Left lung (tissue), 10 donors: ENCODE measurements around the gene KRTAP19-4. TPM values are rescaled to one million over a fixed set of nuclear protein-coding genes. Genes with fewer than 3 reads are reported as not detected.

ENCODE experiments used
- ATAC-seq: fragments of 200-7000 bp; cut with Tn5 transposase; one replicate; pipeline ENCODE4 v1.9.1; 2020; ENCODE audit warnings: moderate library complexity
- DNase-seq, 4 donors: peaks; one replicate each; pipeline ENCODE4 v3.0.0-alpha.2; 2013 to 2020
- H3K27ac ChIP-seq, 2 donors: fragments of 200-600 bp; sonication (generic) in 1 of 2; one replicate each; pipeline versions ENCODE4 v1.5.0 to v1.8.0; 2020 to 2021
- H3K27me3 ChIP-seq, 2 donors: fragments of 200-600 bp; sonication (generic) in 1 of 2; one replicate each; pipeline versions ENCODE4 v1.5.0 to v1.8.0; 2020 to 2021
- H3K36me3 ChIP-seq, 2 donors: fragments of 200-600 bp; sonication (generic) in 1 of 2; one replicate each; pipeline versions ENCODE4 v1.5.0 to v1.8.0; 2020 to 2021
- H3K4me1 ChIP-seq, 2 donors: fragments of 200-600 bp; one replicate each; pipeline ENCODE4 v1.8.0; 2021
- H3K4me3 ChIP-seq, 2 donors: fragments of 200-600 bp; sonication (generic) in 1 of 2; one replicate each; pipeline versions ENCODE4 v1.5.0 to v1.8.0; 2020 to 2021; ENCODE audit warnings: mild to moderate bottlenecking in 1 of 2
- H3K9me3 ChIP-seq, 2 donors: fragments of 200-600 bp; sonication (generic) in 1 of 2; one replicate each; pipeline versions ENCODE4 v1.5.0 to v1.8.0; 2020 to 2021
- intact Hi-C, 2 donors: fragments of 100-400 bp; cut with DNase I; formaldehyde crosslinking; loops; one replicate each; pipeline versions ENCODE4 v1.11.2 to v1.14.2; 2022
- polyA plus RNA-seq, 6 donors: library from polyadenylated mRNA; unstranded; fragments of 120-200 nt; gene quantifications; one replicate each; pipeline ENCODE4 v1.2.1, GENCODE V29; 2013; ENCODE audit not compliant: insufficient read length in 6 of 6
- total RNA-seq, 2 donors: library from RNA; stranded (reverse); fragmentation: NEBNext Ultra II Directional; extraction: Animal tissue kit (Norgen Biotek cat#: 25700); gene quantifications; one replicate each; pipeline ENCODE4 v1.2.1, GENCODE V29; 2021
- TF ChIP-seq, protein P1 (sequence below), 2 donors: fragments of 200-600 bp; sonication (generic) in 1 of 2; IDR thresholded peaks; one replicate each; pipeline versions ENCODE4 v1.5.0 to v1.8.0; 2021; ENCODE audit warnings: antibody characterized with exemption in 2 of 2
- donor health status: DM: no; HTN: yes; CAD: no.
- donor health status: DM: no; HTN: no; CAD: no.

The KRTAP19-4 gene
- total and polyA plus RNA-seq, 8 donors, result not detected

DNA sequence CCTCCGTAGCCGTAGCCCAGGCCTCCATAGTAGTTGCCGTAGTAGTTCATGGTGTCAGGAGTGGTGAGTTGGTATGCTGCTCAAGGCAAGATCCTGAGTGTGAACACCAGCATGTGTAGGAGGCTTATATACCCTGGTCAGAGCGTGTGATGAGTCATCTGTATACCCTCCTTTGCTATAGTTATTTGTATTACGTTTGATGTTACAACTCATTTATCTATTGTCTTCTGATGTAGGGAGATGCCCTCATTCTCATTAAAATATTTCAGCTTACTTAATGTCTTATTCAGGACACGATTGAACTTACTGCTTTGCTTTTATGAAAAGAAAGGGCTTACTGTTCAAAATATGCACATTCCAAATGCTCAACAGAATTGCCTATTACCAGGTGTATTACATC is 5.1 kb upstream of the KRTAP19-4 start, which contains the start of gene KRTAP19-5:
Gene KRTAP19-5, minus strand, starts transcription at position 101 of the 400 bp plus-strand sequence. Its CDS starts 51 bp downstream, at position 50.
- TF ChIP-seq, protein P1, sequence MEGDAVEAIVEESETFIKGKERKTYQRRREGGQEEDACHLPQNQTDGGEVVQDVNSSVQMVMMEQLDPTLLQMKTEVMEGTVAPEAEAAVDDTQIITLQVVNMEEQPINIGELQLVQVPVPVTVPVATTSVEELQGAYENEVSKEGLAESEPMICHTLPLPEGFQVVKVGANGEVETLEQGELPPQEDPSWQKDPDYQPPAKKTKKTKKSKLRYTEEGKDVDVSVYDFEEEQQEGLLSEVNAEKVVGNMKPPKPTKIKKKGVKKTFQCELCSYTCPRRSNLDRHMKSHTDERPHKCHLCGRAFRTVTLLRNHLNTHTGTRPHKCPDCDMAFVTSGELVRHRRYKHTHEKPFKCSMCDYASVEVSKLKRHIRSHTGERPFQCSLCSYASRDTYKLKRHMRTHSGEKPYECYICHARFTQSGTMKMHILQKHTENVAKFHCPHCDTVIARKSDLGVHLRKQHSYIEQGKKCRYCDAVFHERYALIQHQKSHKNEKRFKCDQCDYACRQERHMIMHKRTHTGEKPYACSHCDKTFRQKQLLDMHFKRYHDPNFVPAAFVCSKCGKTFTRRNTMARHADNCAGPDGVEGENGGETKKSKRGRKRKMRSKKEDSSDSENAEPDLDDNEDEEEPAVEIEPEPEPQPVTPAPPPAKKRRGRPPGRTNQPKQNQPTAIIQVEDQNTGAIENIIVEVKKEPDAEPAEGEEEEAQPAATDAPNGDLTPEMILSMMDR (IDR thresholded peaks at IDR 0.05), result no peak
- H3K4me1 ChIP-seq, result no peaks in the 10 kb centered on the region
- H3K27me3 ChIP-seq, result no peaks in the 10 kb centered on the region
- no peaks in the 10 kb centered on the region for H3K36me3 ChIP-seq
- H3K27ac ChIP-seq, result no peak within 1 kb of the TSS
- H3K4me3 ChIP-seq, result no peak within 1 kb of the TSS
- DNase-seq (no peak), ATAC-seq (no peak)
- H3K9me3 ChIP-seq, result no peaks in the 10 kb centered on the region
- intact Hi-C loops, result no loop called here

DNA sequence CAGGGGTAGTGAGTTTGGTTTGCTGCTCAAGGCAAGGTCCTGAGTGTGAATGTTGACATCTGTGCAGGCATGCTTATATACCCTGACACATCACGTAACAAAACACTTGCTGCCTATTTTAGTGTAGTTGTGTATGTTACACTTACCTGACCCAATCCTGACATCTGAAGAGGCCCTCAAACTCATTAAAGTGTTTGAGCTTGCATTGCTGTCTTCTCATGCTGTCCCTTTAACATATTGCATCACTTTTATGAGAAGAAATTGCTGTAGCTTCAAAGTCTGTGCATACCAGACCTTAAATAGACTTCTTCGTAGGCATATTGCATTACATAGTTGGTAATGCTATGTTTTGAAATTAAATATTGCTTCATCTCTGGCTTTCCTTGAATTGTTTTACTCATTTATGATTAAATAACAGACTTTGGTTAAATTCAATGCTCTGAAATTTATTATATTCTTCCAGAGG is 5.0 kb downstream of the KRTAP19-4 start, which contains the start of gene KRTAP19-3:
Gene KRTAP19-3, minus strand, starts transcription at position 51 of the 466 bp plus-strand sequence. CDS start 56 bp downstream, outside the sequence.
- no peak for DNase-seq
- Histone ChIP-seq H3K4me1 (no peaks in the 10 kb centered on the region), H3K27me3 (no peaks in the 10 kb centered on the region), H3K4me3 (no peak within 1 kb of the TSS), H3K27ac (no peak within 1 kb of the TSS), H3K9me3 (peaks cover 0 to 16% of the 10 kb centered on the region in 2 donors), H3K36me3 (no peaks in the 10 kb centered on the region)
- TF ChIP-seq, protein P1 (IDR thresholded peaks at IDR 0.05), result no peak
- ATAC-seq, result no peak
- intact Hi-C loops, result no loop called here

DNA sequence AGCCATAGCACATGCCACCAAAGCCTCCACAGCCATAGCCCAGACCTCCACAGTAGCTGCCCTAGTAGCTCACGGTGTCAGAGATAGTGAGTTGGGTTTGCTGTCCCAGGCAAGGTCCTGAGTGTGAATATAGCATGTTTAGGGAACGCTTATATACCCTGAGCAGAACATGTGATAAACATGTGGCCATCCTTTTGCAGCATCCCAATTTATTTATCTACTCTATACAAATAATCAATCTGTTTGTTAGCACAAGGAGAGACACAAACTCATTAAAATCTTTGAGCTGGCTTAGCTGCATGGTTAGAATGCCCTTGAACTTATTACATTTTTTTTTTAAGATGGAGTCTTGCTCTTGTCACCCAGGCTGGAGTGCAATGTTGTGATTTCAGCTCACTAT is 9.6 kb downstream of the KRTAP19-4 start, which contains the start of gene KRTAP19-2:
Gene KRTAP19-2, minus strand, starts transcription at position 101 of the 400 bp plus-strand sequence. Its CDS starts 88 bp downstream, at position 13.
- peaks cover 0 to 15% of the 10 kb centered on the region in 2 donors for H3K9me3 ChIP-seq
- DNase-seq (no peak), ATAC-seq (no peak)
- no peaks in the 10 kb centered on the region for H3K27me3 ChIP-seq
- no peak within 1 kb of the TSS for H3K4me3 ChIP-seq
- no peak within 1 kb of the TSS for H3K27ac ChIP-seq
- no peaks in the 10 kb centered on the region for H3K4me1 ChIP-seq
- H3K36me3 ChIP-seq, result no peaks in the 10 kb centered on the region
- intact Hi-C loops, result no loop called here
- TF ChIP-seq, protein P1 (IDR thresholded peaks at IDR 0.05), result no peak

DNA sequence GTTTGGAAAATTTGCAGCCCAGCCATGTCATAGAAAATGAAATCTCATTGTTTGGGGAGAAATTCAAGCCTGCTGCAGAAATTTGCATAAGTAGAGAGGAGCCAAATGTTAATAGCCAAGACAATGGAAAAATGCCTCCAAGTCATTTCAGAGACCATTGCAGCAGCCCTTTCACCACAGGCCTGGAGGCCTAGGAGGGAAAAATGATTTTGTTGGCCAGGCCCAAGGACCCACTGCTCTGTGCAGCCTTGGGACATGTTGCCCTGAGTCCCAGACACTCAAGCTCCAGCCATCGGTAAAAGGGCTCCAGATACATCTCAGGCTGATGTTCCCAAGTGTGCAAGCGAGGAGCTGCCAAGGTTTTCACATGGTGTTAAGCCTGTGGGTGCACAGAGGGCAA is 10.8 kb downstream of the KRTAP19-4 start:
- no peak overlapping the region for H3K4me3 ChIP-seq
- H3K27me3 ChIP-seq, result no peaks in the 10 kb centered on the region
- TF ChIP-seq, protein P1 (IDR thresholded peaks at IDR 0.05), result no peak
- H3K27ac ChIP-seq, result no peak overlapping the region
- intact Hi-C loops, result no loop called here
- ATAC-seq (no peak), DNase-seq (no peak)
- no peaks in the 10 kb centered on the region for H3K4me1 ChIP-seq
- H3K9me3 ChIP-seq, result peaks cover 0 to 15% of the 10 kb centered on the region in 2 donors
- H3K36me3 ChIP-seq, result no peaks in the 10 kb centered on the region

DNA sequence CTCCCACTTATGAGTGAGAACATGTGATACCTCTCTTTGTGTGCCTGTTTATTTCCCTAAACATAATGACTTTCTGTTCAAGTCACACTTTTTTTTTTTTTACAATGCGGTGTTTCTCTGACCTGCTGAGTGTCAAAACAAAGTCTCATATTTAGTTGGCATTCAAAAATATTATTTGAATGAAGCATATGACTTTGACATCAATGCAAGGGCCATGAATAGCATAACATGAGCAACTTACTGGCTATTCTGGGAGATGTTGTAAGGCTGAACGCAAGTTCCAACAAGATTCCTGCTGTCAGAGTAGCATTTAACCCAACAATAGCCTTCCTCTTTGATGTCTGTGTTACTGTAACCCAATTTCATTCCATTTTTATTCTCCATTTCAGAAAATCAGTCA is 14.8 kb downstream of the KRTAP19-4 start:
- no peaks in the 10 kb centered on the region for H3K27me3 ChIP-seq
- intact Hi-C loops, result no loop called here
- no peaks in the 10 kb centered on the region for H3K36me3 ChIP-seq
- ATAC-seq, result no peak
- peaks cover 0 to 12% of the 10 kb centered on the region in 2 donors for H3K9me3 ChIP-seq
- H3K4me1 ChIP-seq, result no peaks in the 10 kb centered on the region
- H3K27ac ChIP-seq, result no peak overlapping the region
- TF ChIP-seq, protein P1 (IDR thresholded peaks at IDR 0.05), result no peak
- no peak for DNase-seq
- H3K4me3 ChIP-seq, result no peak overlapping the region
